ENCODE data around the gene ROR1.
A peak's percentile ranks its signal among the peaks of the same experiment; 100 is the strongest.

The ROR1 gene

DNA sequence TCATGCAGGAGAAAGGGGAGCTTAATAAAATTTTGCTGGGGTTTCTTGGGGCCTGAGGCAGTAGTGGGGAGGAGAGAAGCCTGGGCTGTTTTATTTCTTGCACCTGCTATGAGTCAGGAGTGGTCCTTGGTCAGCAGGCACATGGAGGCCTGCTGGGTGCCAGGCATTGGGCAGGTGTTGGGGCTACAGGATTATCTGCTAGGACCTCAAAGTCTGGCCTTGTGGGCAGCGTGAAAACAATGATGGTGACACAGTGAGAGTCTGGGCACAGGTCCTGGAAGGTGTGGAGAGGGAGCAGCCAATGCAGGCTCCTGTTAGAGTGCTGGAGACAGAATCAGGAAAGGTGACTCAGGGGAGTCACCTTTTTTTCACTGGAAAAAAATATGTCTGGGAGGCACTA, 17.2 kb downstream of the ROR1 start:
- TF ChIP-seq, protein P1, sequence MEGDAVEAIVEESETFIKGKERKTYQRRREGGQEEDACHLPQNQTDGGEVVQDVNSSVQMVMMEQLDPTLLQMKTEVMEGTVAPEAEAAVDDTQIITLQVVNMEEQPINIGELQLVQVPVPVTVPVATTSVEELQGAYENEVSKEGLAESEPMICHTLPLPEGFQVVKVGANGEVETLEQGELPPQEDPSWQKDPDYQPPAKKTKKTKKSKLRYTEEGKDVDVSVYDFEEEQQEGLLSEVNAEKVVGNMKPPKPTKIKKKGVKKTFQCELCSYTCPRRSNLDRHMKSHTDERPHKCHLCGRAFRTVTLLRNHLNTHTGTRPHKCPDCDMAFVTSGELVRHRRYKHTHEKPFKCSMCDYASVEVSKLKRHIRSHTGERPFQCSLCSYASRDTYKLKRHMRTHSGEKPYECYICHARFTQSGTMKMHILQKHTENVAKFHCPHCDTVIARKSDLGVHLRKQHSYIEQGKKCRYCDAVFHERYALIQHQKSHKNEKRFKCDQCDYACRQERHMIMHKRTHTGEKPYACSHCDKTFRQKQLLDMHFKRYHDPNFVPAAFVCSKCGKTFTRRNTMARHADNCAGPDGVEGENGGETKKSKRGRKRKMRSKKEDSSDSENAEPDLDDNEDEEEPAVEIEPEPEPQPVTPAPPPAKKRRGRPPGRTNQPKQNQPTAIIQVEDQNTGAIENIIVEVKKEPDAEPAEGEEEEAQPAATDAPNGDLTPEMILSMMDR (IDR thresholded peaks at IDR 0.05; ENCODE audit: unreplicated experiment in 3 of 3) = no peak
- H3K4me1 Mint-ChIP-seq = peaks cover 39% of the 10 kb centered on the region
- H3K27me3 Mint-ChIP-seq (ENCODE audit: low read depth) = no peaks in the 10 kb centered on the region
- H3K9me3 Mint-ChIP-seq = no peaks in the 10 kb centered on the region
- no peak overlapping the region for H3K4me3 Mint-ChIP-seq
- H3K36me3 Mint-ChIP-seq (ENCODE audit: low read depth) = peaks cover 21% of the 10 kb centered on the region
- H3K27ac Mint-ChIP-seq = no peak overlapping the region

DNA sequence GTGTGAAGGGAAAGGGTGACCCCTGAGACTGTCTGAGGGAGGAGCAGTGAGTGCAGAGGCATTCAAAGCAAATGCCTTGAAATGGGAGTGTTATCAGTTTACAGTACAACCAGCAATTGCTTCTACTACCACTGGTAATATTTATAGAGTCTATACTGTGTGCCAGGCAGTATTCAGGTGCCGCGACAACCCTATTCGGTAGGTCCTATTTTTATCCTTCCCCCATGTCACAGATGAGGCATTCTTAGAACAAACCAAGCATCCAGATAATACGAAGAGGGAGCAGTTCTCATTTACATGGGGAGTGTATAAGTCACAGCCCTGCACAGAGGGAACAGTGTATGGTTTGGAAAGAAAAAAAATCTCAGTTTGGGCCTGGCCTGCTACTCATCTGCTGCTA, 18.3 kb downstream of the ROR1 start:
- peaks cover 47% of the 10 kb centered on the region for H3K4me1 Mint-ChIP-seq
- H3K4me3 Mint-ChIP-seq = no peak overlapping the region
- TF ChIP-seq, protein P1 (IDR thresholded peaks at IDR 0.05; ENCODE audit: unreplicated experiment in 3 of 3) = no peak
- no peak overlapping the region for H3K27ac Mint-ChIP-seq
- no peaks in the 10 kb centered on the region for H3K9me3 Mint-ChIP-seq
- H3K27me3 Mint-ChIP-seq (ENCODE audit: low read depth) = no peaks in the 10 kb centered on the region
- H3K36me3 Mint-ChIP-seq (ENCODE audit: low read depth) = peaks cover 21% of the 10 kb centered on the region

DNA sequence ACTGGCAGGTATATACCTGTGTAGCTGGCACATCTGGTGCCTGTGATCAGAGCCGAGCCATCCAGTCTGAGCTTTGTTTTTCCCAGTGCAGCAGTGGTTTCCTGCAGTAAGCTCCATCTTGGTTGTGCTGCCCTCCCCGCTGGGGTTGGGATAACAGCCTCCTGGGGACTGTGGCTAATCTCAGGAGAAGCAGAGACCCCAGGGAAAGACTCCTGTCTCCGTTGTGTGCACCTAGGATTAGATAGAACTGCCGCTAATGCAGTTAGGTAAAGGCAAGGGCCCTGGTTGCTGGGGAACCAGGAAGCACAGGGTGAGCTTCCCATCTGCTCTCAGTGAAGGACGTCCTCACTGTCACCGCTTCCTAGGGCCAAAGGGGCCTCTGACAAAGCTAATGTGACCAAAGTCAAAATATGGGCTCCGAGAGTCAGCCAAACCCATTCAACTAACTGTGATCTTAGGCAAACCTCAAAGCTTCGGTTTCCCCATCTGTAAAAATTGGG, 20.0 kb downstream of the ROR1 start:
- Mint-ChIP-seq H3K27ac (no peak overlapping the region), H3K9me3 (no peaks in the 10 kb centered on the region), H3K27me3 (ENCODE audit: low read depth) (peaks cover 4% of the 10 kb centered on the region), H3K4me3 (no peak overlapping the region), H3K36me3 (ENCODE audit: low read depth) (peaks cover 21% of the 10 kb centered on the region), H3K4me1 (peaks cover 47% of the 10 kb centered on the region)
- TF ChIP-seq, protein P1 (IDR thresholded peaks at IDR 0.05; ENCODE audit: unreplicated experiment in 3 of 3) = no peak

DNA sequence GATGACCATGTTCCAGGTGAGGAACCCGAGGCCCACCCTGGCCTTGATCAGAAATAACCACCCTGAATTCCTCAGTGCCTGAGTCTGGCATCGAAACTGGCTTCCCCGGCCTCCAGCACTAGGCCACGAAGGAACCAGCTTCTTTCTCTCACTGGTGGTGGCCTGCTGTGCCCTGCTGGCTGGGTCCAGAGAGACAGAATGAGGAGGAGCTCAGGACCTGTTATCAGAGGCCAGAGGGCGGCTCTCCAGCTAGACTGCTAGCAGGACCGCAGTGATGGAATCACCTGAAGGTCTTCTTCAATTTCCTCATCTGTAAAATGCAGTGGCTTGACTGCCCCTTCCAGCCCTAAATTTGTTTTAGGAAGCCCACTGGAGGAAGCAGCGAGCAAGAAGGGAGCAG, 20.5 kb downstream of the ROR1 start:
- TF ChIP-seq, protein P1 (IDR thresholded peaks at IDR 0.05; ENCODE audit: unreplicated experiment in 3 of 3) = no peak
- Mint-ChIP-seq H3K9me3 (no peaks in the 10 kb centered on the region), H3K27me3 (ENCODE audit: low read depth) (peaks cover 4% of the 10 kb centered on the region), H3K27ac (peak overlapping the region in 1 of 3 experiments; percentile 17), H3K4me1 (peaks cover 51% of the 10 kb centered on the region), H3K4me3 (no peak overlapping the region), H3K36me3 (ENCODE audit: low read depth) (peaks cover 18% of the 10 kb centered on the region)

DNA sequence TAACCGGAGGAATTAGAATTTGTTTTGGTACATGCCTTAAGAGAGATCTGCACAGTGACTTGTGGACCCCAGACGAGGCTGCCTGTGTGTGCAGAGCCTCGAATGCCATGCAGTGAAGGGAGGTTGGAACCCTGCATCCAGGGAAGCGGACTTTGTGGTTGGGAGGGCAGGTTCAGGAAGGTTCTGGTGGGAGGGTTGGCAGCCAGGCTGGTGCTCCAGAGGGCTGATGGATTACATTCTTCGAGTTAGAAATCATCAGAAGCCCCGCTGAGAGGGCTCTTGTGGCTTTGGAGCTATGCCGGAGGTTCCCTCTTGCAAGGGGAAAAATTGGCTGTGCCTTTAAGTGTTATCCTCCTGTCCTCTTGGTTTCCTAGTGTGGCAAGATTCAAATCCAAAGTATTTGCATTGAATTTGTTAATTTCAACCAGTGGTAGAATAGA, 21.1 kb downstream of the ROR1 start:
- H3K4me3 Mint-ChIP-seq = no peak overlapping the region
- H3K36me3 Mint-ChIP-seq (ENCODE audit: low read depth) = peaks cover 12% of the 10 kb centered on the region
- H3K4me1 Mint-ChIP-seq = peaks cover 57% of the 10 kb centered on the region
- peaks cover 4% of the 10 kb centered on the region for H3K27me3 Mint-ChIP-seq (ENCODE audit: low read depth)
- peak overlapping the region in 2 of 3 experiments; percentile 17 to 41 for H3K27ac Mint-ChIP-seq
- TF ChIP-seq, protein P1 (IDR thresholded peaks at IDR 0.05; ENCODE audit: unreplicated experiment in 3 of 3) = no peak
- H3K9me3 Mint-ChIP-seq = no peaks in the 10 kb centered on the region

DNA sequence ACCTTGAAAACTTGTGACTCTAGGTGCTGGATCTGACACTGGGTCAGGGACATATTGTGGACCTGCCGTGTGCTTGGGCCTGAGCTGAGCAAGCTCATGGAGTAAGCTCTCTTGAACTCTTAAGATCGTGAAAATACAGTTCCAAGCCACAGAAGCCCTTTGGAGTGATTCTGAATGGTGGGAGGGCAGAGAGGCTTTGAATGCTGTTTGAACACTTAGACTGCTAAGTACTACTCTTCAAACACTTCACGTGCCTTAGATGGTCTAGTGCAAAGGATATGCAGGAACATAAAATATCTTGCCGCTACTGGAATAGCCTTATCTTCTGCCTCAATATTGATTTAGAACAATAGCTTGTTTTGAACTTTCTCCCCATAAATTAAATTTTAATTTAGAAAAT, 21.6 kb downstream of the ROR1 start:
- peaks cover 4% of the 10 kb centered on the region for H3K27me3 Mint-ChIP-seq (ENCODE audit: low read depth)
- no peak overlapping the region for H3K4me3 Mint-ChIP-seq
- peak overlapping the region in 2 of 3 experiments; percentile 17 to 64 for H3K27ac Mint-ChIP-seq
- no peaks in the 10 kb centered on the region for H3K9me3 Mint-ChIP-seq
- H3K4me1 Mint-ChIP-seq = peaks cover 58% of the 10 kb centered on the region
- H3K36me3 Mint-ChIP-seq (ENCODE audit: low read depth) = peaks cover 7% of the 10 kb centered on the region
- TF ChIP-seq, protein P1 (IDR thresholded peaks at IDR 0.05; ENCODE audit: unreplicated experiment in 3 of 3) = no peak
